Activated CD4-positive, CD25-positive, alpha-beta regulatory T cell treated with anti-CD3 and anti-CD28 coated beads, Interleukin-2, amount 50 U/mL, for 72 hours (primary cell): Measurements from ENCODE around the gene EML1.

Source experiments
- DNase-seq: peaks from one replicate; pipeline ENCODE4 v3.0.0; 2021

EML1 gene, protein sequence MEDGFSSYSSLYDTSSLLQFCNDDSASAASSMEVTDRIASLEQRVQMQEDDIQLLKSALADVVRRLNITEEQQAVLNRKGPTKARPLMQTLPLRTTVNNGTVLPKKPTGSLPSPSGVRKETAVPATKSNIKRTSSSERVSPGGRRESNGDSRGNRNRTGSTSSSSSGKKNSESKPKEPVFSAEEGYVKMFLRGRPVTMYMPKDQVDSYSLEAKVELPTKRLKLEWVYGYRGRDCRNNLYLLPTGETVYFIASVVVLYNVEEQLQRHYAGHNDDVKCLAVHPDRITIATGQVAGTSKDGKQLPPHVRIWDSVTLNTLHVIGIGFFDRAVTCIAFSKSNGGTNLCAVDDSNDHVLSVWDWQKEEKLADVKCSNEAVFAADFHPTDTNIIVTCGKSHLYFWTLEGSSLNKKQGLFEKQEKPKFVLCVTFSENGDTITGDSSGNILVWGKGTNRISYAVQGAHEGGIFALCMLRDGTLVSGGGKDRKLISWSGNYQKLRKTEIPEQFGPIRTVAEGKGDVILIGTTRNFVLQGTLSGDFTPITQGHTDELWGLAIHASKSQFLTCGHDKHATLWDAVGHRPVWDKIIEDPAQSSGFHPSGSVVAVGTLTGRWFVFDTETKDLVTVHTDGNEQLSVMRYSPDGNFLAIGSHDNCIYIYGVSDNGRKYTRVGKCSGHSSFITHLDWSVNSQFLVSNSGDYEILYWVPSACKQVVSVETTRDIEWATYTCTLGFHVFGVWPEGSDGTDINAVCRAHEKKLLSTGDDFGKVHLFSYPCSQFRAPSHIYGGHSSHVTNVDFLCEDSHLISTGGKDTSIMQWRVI

GRCh38 chr14:99793213-99794150, at the start of gene EML1:
EML1 (plus strand) TSS chr14:99793413; CDS start chr14:99793477, 64 bp downstream.
- DNase-seq: peak; percentile 69

- no peak for DNase-seq
These were observed 48.9 kb upstream of the EML1 start for GRCh38 chr14:99744199-99744872.

DNA sequence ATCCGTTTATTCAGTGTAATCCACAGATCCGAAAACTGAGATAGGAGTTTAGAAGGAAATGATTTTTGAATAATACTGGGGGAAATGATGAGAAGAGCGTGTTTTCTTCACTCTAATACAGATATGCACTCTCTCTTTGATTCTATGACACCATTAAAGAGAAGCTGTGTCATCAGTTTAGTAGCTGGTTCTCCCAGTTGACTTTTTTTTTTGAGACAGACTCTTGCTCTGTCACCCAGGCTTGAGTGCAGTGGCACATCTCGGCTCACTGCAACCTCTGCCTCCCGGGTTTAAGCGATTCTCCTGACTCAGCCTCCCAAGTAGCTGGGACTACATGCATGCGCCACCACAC, 48.4 kb upstream of the EML1 start:
- DNase-seq: no peak

DNA sequence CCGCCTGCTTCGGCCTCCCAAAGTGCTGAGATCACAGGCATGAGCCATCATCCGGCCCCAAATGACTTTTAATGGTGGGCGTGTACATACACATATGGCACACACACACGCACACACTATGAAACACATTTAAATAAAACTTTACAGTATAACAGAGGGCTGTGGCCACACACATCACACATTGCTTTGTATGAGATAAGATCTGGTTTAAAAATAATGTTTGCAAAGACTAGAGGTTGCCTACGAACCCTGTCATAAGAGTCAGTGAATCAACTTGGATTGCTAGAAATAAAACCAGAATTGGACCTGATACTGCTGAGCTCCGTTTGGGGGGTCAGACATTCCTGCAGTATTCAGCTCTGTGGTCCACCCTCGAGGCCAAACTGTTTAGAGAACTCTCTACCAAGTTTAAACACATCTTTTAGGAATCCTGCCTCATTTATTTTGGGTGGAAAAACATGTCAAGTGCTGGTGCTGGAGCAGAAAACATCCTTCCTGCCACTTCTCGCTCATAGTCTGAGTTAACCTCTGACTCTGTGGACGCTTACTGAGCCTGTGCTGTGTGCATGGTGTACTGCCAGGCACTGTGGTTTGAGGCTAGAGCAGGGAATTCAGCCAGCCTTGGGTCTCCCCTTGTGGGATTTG, 47.8 kb upstream of the EML1 start:
- no peak for DNase-seq

GRCh38 chr14:99747167-99747566, 46.0 kb upstream of the EML1 start:
- DNase-seq: no peak

DNA sequence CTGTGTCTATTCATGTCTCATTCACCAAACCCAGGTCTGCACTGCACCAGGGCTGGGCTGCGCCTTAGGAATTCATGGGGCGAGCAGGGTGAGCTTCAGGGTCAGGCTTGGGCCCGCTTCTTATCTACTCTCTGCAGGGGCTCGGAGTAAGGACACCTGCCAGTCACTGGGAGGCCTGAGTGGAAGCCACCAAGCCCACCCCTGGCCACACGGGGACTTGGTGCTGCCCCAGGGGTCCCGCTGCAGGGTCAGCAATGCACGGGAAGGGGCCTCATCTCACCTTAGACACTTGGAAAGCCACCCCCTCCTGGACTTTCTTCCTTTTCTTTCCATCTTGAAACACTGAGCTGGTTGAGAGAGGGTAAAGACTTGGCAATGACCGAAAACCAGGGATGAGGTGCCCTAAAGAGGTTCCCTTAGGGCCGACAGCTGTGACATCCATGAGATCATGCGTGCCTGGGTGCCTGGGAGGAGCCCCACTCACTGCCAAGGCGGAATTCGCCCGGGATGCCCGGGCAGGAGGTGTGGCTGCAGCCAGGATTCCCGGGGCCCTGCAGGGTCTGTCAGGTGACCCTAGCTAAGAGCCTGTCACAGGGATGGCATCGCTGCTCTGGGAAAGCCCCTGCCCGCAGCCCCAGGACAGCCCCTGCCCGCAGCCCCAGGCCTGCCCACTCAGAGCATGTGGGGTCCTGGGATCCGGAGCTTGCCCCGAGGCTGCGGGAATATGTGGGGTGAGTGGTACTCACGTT, 45.5 kb upstream of the EML1 start:
- DNase-seq: no peak

DNA sequence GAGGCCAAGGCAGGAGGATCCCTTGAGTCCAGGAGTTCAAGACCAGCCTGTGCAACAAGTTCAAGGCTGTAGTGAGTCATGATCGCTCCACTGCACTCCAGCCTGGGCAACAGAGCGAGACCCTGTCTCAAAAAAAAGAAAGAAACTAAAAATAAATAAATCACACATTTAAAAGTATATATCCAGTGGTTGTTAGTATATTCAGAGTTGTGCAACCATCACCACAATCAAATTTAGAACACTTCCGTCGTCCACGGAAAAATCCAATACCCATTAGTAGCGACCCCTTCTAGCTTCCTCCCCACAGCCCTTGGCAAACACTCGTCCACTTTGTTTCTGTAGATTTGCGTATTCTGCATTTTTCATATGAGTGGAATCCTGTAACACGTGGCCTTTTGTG, 44.7 kb upstream of the EML1 start:
- DNase-seq: no peak

DNA sequence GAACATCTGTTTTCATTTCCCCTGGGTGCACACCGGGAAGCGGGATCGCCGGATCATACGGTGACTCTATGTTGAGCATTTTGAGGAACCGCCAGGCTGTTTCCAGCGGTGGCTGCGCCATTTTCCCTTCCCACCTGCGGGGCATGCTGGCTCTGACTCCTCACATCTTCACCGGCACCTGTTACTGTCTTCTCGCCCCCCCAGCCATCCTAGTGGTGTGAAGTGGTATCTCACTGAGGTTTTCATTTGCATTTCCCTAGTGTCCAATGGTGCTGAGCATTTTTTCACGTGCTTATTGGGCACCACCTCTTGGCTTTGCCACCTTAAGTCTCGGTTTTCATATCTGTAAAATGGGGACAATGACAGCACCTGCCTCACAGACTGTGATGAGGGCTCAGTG, 44.1 kb upstream of the EML1 start:
- no peak for DNase-seq

DNA sequence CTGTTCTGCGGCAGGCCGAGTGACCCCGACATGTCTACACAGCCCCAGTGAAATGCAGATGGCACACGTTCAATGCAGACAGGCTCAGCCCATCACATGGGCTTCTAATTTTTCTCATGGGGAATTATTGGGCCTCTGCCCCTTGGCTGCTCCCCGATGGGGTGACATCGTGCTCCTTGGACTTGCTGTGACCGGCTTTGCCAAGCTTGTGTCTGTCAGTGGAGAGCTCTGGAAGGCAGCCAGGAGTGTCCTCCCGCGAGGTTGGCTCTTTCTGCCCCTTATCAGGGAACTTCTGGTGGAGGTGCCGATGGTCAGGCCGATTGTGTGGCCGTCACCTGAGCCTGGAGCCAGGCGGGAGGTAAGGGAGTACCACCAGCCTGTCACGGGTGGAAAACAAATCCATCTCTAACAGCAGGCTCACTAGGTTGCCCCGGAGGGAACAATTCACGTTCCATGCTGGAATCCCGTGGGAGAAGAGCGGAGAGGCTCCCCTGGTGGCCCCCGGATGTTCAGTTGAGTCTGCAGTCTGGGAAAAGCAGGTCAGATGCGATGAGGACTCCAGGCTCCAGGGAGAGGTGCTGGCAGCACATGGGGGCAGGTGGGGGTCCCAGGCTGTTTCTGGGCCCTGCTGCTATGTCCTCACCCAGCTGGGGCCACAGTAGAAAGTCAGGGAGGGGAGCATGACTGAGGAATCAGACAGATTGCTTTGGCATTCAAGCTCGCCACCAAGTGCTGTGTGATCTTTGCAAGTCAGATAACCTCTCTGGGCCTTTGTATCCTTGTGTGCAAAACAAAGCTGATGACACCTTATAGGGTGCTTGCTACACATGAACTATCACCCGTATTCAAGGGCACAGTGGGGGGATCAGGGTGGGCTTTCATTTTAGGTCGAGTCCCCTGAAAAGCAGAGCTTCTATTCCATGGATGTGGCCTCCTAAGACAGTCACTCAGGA, 43.2 kb upstream of the EML1 start:
- no peak for DNase-seq

DNA sequence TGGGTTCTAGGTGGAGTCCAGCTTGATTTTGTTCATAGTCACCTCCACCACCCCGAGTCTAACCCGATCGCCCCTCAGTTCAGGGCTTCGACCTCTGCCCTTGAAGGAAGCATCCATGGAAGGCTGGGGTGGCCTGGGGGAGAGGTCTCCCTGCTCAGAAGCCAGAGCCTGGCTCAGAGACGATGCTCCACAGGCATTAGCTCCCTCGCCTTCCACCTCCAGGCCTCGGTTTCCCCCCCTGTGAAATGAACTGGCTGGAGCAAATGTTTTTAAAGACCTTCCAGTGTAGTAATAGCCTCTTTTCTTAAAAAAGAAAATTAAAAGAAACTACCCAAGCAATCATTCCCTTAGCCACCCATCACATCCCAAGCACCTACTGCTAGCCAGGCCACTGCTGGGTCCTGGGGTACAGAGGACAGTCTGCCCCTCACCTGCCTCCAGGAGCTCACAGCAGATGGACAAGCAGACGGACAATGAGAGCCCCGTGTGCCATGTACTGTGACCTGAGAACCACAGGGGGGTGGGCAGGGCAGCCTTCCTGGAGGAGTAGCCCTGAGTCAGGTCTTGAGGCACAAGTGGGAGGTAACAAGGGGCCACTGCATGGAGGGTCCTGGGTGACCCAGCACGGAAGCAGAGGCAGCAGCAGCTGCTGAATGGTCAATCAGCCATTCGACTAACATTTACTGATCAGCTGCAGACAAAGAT, 42.3 kb upstream of the EML1 start:
- DNase-seq: no peak

DNA sequence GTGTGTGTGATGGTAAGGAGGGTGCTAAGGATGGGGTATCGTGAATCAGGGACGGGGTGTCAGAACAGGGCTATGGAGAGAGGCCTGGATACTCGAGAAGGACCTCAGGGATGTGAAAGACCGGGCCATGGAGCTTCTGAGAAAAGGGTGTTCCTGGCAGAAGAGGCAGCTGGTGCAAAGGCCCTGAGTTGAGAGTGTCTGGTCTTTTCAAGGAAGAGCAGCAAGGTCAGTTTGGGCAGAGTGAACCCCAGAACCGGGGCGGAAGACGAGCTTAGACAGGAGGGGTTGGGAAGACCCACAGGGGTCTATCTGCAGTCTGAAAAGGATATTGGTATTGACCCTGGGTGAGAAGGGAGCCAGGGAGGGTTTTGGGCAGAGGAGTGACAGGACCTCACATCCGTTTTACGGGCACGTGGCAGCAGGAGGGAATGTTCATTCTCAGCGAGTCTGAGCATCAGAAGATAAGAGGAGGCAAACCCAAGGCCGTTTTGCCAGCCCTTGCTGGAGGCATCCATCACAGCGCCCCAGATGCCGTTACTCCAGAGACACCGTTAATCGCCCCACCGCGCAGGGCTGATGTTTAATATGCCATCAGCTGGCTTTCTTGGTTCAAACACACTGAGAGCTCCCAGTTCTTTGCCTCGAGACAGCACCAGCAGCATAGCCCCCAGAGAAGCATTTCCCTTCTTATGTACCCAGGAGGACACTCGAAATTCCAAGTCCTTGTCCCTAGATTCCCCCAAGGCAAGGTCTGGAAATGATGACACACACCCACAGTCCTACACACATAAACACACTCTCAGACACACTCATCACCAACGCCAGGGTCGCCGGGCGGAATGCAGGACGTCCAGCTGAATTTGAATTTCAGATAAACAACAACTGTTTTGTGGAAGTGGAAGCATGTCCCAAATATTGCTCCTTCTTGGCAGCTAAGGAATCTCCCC, 41.4 kb upstream of the EML1 start:
- DNase-seq: no peak

- no peak for DNase-seq
These were observed 40.6 kb upstream of the EML1 start for GRCh38 chr14:99752486-99753121.

DNA sequence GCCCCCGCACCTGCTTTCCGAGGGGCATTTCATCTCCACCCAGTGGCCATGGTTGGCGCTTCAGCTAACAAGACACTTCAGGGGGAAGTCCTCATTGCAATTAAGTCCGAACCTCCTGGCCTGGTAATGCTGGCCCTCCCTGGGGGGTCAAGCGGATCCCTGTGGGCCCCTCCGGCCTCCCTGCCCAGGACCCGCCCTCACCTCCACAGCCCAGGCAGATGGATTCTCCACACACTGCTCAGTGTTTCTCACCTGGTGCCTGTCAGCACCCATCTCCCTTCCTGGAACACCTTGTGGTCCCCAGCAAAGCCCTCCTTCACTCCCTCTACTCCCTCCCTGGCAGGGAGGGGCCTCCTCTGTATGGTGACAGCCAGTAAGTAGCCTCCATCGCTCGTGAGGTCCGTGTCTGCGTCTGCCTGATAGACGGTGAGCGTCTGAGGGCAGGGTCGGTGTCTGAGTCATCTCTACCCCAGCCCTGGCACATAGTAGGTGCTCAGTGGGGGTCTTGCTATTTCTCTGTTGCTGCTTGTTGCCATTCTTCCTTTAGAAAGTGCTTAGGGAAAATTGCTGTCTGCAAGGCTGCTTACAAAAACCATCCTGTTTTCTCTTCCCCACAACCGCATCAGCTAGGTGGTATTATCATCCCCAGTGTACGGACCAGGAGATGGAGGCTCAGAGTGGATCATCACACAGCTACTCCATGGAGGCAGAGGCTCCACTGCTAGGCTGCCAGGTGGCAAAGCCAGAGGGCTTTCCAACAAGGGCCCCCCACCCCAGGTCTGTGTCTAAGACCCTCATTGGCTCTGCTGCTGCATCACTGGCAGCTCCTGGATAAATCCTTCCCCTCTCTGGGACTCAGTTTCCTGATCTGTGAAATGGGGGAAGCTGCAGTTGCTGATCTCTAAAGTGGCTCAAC, 39.7 kb upstream of the EML1 start:
- no peak for DNase-seq

DNA sequence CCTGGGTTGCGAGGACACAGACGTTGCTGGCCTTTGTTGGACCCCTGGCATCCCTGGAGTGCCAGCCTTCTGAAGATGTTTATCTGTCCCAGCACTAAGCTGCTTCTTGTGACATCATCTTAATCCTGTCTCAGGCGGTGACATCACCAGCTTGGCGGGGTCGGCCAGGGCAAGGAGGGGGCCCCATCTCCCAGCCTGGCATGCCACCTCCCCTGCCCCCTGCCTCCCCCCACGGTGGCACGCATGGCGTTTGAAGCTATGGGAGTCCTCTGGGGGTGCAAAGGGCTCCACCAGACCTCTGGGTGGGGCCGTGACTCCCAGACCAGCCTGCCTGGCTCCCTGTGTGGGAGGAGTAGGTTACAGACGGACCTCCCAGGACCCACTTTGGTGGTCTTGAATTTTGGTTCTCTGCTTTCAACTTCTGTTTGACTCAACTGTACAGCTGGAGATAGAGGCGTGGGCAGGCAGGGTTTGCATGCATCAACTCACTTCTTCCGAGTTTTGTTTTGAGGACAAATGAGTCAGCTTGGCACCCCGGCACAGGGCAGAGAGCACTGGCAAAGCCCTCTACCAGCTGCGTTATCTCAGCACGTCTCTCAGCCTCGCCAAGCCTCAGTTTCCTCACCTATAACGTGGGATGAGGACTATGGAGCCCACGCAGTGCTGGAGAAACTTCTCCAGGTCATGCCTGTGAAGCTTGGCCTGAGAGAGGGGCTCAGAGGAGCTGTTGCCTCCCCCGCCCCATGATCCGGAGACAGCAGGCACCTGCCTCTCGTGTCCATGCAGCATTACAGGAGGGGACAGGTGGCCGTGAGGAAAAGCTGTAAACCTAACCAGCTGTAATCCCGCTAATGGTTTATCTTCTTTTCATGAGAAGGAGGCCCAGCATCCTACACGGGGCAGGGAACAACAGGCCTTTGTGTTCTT, 38.8 kb upstream of the EML1 start:
- no peak for DNase-seq

- DNase-seq: no peak
These were observed 38.2 kb upstream of the EML1 start for GRCh38 chr14:99755068-99755405.
